AG20443 (cell line): ENCODE data around the gene NOL12.
A peak's percentile ranks its signal among the peaks of the same experiment; 100 is the strongest.

Experiments
- DNase-seq: peaks from one replicate; pipeline ENCODE4 v3.0.0; 2012; ENCODE audit warnings: low spot score, mixed read lengths

The NOL12 gene

GRCh38 chr22:37659066-37659896 lies 26.9 kb upstream of the NOL12 start:
- DNase-seq: no peak

DNA sequence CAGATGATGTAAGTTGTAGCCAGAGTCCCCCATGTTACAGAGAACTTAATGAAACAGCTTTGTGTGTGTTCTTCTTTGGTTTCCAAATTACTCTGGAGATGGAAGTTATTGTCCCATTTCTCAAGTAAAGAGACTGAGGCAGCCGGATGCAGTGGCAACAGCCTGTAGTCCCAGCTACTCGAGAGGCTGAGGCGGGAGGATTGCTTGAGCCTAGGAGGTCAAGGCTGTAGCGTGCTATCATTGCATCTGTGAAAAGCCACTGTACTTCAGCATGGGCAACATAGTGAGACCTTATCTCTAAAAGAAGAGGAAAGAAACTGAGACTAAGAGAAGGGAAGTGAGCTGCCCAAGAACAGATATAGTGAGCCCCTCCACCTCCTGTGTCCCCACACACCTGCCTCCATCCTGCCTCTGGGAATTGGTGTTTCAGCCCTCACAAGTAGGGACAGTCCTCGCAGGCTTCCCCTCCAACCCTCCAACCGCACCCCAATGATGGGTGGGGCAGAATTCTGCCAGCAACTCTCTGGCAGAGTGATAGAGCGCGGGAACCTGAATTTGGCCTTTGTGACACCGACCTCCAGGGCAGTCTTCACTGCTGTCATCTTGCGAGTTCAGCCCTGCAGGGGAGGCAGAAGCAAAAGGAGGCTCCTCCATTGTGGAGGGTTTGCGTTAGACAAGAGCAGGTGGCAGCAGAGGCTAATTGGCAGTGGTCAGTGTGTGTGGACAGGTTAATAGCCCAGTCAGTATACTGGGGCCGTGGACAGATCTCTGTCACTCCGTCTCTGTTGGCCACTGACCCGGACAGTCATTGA lies 26.0 kb upstream of the NOL12 start:
- no peak for DNase-seq

DNA sequence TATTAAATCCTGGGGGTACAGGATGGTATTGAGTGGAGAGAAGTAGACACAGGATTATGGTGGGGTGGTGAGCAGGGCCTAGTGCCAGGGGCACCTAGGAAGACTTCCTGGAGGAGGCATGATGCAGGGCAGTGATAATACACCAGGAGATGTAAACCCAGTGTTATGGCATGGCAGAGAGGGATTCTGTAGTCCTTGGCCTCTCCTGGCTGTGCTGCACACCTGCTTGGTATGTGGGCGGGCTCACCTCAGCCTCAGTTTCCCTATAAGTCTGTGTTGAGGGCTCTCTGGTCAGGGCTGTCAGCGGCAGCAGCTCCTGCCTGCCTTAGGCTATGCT lies 25.5 kb upstream of the NOL12 start:
- DNase-seq: no peak

GRCh38 chr22:37661160-37661924 lies 24.8 kb upstream of the NOL12 start:
- peak; percentile 64 for DNase-seq

- DNase-seq: no peak
These were observed 24.1 kb upstream of the NOL12 start for GRCh38 chr22:37662039-37662438.

GRCh38 chr22:37663521-37664140 lies 22.5 kb upstream of the NOL12 start:
- no peak for DNase-seq

DNA sequence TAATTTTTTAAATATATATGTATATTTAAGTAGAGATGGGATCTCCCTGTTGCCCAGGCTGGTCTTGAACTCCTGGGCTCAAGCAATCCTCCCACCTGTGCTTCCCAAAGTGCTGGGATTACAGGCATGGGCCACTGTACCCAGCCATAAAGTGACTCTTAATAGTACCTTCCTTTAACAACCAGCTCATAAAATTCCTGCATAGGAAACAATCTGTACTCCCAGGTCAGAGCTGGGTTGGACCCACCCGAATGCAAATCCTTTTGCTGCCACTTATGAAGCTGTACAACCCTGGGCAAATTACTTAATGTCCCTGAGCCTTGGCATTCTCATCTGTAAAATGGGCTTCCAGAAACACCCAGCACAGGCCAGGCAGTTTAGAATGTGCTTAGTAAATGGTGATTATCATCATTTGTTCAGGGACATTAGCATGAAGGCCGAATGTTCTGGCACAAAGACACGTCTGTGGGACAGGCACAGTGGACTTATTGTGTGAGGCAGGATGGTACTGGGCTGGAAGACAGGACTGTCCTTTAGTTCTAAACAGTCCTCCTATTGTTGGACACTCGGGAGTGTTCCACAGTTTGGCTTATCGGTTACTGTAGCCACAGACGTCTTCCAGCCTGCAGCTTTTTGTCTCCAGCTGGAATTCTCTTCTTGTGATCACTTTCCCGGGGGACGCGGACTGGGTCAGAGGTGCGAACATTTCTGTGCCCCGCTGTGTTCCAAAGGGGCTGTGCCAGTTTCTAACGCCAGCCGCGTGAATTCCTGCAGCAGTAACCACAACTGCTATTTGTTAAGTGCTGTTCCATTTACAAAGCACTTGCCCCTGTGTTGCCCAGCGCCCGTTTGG lies 21.7 kb upstream of the NOL12 start:
- no peak for DNase-seq

GRCh38 chr22:37665487-37665886 lies 20.7 kb upstream of the NOL12 start:
- no peak for DNase-seq

- peak; percentile 56 for DNase-seq
These were observed 16.6 kb upstream of the NOL12 start for GRCh38 chr22:37669586-37669985.

DNA sequence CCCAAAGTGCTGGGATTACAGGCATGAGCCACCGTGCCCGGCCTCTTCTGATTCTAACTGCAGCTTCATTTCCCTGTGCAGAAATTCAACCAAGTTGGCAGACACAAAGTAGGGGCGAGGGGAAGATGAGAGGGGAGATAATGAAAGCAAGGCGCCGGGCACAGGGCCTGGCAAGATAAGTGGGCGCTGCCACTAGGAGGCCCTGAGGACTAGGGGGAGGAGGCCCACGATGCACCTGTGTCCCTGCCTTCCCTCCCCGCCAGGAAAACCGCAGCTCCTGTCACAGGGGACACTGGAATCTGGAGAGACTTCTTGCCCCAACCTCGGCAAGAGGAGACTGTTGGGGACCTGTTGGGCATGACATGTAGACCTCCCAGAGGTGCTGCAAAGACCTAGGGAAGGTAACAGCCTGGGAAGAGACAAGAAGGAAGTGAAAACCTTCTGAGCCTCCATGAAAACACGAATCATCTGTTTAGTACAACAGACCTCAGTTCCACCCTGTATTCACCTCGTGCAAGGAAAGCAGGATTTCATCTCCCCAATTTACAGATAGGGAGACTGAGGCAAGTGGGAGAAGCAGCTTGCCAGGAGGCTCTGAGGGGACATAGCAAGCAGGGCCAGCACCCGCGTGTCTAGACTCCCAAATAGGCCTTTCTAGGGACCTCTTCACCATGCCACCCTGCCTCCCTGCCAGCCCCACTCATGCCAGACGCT lies 13.8 kb upstream of the NOL12 start:
- no peak for DNase-seq

DNA sequence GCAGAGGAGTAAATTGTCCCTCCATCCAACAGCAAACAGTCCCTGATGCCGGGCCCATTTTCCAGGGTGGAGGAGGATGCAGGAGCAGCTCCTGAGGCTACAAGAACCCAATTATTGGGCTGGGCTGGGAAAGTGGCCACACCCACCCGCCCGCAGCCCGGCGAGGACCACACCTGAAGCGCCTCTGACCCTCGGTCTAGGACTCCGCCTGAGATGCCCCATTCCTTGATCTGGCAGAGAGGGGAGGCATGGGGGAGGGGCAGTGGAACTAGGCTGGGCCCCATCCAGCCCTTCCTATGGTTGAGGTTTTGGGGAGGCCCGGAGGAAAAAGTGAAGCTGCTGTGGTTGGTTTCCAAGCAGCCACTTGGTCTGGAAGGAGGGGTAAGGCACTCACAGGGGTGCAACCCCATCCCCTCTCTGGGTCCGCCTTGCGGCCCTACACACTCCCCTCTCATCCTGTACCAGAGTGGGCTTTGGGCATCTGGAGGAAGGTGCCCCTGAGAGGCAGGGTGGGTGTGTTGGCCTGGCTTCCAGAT lies 13.2 kb upstream of the NOL12 start:
- DNase-seq: no peak

GRCh38 chr22:37674248-37674647 lies 11.9 kb upstream of the NOL12 start:
- no peak for DNase-seq

DNA sequence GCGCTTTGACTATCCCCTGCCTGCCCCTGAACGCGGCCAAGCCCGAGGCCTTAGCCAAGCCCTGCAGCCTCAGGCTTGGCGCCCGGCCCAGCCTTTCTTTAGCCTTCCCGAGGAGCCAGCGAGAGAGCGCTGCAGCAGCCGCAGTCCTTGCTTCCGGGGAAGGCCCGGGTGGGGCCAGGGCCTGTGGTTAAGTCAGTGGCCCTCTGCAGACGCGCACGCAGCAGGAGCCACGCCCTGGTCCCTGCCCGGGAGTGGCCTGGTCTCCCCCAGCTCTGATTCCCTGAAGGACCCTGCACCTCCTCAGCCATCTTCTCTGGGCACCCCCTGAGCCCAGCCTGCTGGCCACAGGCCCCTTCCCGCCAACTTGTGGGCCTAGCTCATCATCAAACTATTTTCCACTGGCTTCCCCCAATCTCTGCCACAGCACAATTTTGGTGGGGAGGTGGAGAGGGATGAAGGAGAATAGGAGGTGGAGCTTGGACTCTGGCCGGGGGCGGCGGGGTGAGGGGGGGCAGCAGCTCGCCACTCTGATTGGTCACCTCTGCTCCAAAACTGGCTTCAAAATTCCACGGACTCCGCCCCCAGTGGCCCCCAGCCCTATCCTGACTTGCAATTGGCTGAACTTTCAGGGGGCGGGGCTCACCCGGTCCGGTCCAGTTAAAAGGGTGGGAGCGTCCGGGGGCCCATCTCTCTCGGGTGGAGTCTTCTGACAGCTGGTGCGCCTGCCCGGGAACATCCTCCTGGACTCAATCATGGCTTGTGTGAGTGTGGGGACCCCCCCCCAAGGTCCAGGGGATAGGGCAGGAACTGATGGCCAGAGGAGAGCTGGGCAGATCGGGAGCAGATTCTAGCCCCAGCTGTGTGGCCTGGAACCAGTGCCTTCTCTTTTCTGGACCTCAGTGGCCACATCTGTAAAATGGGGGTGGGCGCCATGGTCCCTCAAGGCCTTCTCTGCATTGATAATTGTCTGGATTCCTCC lies 10.9 kb upstream of the NOL12 start, which contains the start of gene LGALS1:
LGALS1 (plus strand) TSS at position 686 of the 979 bp plus-strand sequence; CDS start at position 753, 67 bp downstream.
- peak; percentile 96 for DNase-seq

DNA sequence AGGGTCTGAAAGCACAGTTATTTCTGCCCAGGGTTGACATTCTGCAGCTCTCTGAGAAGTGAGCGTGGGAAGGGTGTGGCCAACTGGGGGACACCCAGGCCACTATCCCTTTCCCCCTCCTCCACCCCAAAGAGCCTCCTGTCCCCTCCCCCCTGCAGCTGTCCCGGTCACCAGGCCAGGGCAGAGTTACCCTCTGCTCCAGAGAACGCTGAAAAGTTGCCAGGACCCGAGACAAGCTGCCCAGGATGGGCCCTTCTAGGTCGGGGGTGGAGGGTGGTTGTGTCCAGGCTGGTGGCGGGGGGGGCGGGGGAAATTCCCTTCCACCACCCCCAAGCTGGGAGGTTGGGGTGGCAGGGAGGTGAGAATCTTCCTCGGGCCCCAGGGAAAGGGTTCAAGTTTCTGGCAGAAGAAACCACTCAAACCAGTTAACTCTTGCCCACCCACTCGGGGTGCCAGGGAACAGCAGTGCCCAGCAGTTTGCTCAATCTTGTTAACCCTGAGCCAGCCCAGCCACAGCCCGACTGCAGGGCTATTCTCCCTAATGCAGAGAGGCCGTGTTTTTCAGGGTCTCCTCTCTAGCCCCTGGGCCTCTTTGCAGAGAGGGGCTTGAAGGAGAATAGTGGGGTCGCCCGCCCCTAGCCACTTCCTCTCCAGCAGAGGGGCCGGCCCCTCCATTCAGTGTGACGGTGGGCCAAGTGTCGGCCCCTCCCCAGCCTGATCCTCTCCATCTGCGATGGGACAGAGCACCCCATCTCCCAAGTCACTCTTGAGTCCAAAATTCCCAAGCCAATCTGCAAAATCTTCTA lies 10.0 kb upstream of the NOL12 start:
- peak; percentile 5 for DNase-seq

DNA sequence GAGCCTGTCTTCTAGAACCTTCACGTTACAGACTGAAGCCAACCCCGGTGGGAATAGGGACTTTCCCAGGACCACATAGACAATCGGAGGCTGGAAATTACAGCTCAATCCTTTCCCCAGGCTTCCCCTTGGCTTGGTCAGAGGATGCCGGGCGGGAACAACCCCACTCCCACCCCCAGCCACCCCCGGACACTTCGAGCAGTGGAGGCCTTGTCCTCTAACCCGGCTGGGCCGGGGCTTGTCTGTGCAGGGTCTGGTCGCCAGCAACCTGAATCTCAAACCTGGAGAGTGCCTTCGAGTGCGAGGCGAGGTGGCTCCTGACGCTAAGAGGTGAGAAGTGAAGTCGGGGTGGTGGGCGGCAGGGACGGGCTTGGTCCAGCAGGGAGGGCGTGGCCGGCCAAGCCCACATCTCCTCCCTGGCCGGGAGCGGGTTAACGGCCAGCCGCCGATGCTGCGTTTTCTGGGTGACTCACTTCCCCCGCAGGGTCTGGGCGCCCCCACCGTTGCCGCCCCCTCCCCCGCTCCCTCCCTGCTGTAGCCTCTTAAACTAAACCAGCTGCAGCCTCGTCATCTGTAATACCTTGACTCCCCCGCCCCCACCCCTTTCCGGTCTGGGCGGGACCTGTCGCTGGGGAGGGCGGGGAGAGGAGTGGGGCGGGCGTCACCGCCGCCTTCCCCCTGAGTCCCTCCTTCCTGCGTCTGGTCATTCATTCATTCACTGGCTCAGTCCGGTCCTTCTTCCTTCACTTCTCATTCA lies 9.2 kb upstream of the NOL12 start:
- peak; percentile 86 for DNase-seq

DNA sequence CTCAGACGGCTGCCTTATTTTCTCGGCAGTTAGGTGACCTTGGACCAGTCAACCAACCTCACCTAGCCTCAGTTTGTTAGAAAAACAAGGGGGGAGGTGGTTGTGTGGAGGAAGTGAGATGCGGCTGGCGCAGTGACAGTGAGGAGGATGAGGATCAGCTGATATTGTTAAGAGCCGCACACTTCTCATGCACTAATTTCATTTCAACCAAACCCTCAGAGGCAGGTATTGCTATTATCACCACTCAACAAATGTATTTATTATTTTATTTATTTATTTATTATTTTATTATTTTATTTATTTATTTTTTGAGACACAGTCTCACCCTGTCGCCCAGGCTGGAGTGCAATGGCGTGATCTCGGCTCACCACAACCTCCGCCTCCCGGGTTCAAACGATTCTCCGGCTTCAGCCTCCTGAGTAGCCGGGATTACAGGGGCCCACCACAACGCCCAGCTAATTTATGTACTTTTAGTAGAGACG lies 8.6 kb upstream of the NOL12 start:
- DNase-seq: no peak

- DNase-seq: no peak
These were observed 7.8 kb upstream of the NOL12 start for GRCh38 chr22:37678372-37678771.
